IMR-90 (cell line): ENCODE measurements around the gene ATP1B1. TPM values are rescaled to one million over a fixed set of nuclear protein-coding genes. Genes with fewer than 3 reads are reported as not detected.

Experiments
- ATAC-seq: fragments of 200-7000 bp; cut with Tn5 transposase; 2 replicates; pipeline ENCODE4 v1.9.1; 2020; ENCODE audit warnings: low read depth, mild to moderate bottlenecking, moderate library complexity
- BruUV-seq: library from RNA; stranded (reverse); fragments of 400-500 nt; replicated peaks from 2 replicates; lab custom pipeline; 2021; lab: Mats Ljungman, UMichigan
- CTCF ChIA-PET: fragments of 300-600 bp; formaldehyde crosslinking; extraction: SDS; loops from one replicate; lab custom pipeline; 2021; ENCODE audit warnings: antibody characterized with exemption; lab: Yijun Ruan, JAX
- POLR2A ChIA-PET: fragments of 300-600 bp; sonication (Branson Sonifier 250); formaldehyde crosslinking; loops from one replicate; lab custom pipeline; 2022; ENCODE audit warnings: antibody characterized with exemption; ENCODE audit not compliant: unreplicated experiment; lab: Charles Lee
- DNase-seq: peaks from one replicate; pipeline ENCODE4 v3.0.0; 2013
- H2AFZ ChIP-seq: replicated peaks from 2 replicates; pipeline ENCODE3; 2013; ENCODE audit warnings: low read length, mild to moderate bottlenecking; ENCODE audit not compliant: poor library complexity
- H2AK5ac ChIP-seq: 2 replicates; pipeline ENCODE4 v1.6.1; 2013; ENCODE audit warnings: low read depth, low read length, inconsistent platforms
- H2AK9ac ChIP-seq: replicated peaks from 2 replicates; pipeline ENCODE3; 2013; ENCODE audit warnings: mild to moderate bottlenecking, low read depth, low read length, moderate library complexity; ENCODE audit not compliant: poor library complexity
- H2BK120ac ChIP-seq: 2 replicates; pipeline ENCODE4 v1.6.1; 2013; ENCODE audit warnings: low read depth, low read length, inconsistent platforms
- H2BK15ac ChIP-seq: 3 replicates; pipeline ENCODE4 v1.6.1; 2013; ENCODE audit warnings: low read depth, low read length, inconsistent platforms
- H2BK20ac ChIP-seq: 2 replicates; pipeline ENCODE4 v1.6.1; 2013; ENCODE audit warnings: low read depth, mild to moderate bottlenecking, inconsistent platforms, low read length, moderate library complexity
- H2BK5ac ChIP-seq: 2 replicates; pipeline ENCODE4 v1.6.1; 2013; ENCODE audit warnings: mild to moderate bottlenecking, low read depth, low read length, inconsistent platforms; ENCODE audit not compliant: poor library complexity, severe bottlenecking
- H3K14ac ChIP-seq: replicated peaks from 2 replicates; pipeline ENCODE4 v1.6.1; 2013; ENCODE audit warnings: low read depth, low read length, inconsistent platforms
- H3K18ac ChIP-seq: 2 replicates; pipeline ENCODE4 v1.6.1; 2013; ENCODE audit warnings: low read depth, low read length, control low read depth
- H3K23ac ChIP-seq: 2 replicates; pipeline ENCODE4 v1.6.1; 2013; ENCODE audit warnings: low read depth, low read length, inconsistent platforms
- H3K27ac ChIP-seq: 2 replicates; pipeline ENCODE4 v1.5.1; 2013; ENCODE audit warnings: mild to moderate bottlenecking, control low read depth, low read length; ENCODE audit not compliant: insufficient read depth
- H3K27me3 ChIP-seq: 2 replicates; pipeline ENCODE4 v1.6.1; 2013; ENCODE audit warnings: low read length; ENCODE audit not compliant: control insufficient read depth, insufficient read depth
- H3K36me3 ChIP-seq: 2 replicates; pipeline ENCODE4 v1.6.1; 2013; ENCODE audit warnings: low read length, mixed read lengths; ENCODE audit not compliant: control insufficient read depth, insufficient read depth
- H3K4ac ChIP-seq: 2 replicates; pipeline ENCODE4 v1.6.1; 2013; ENCODE audit warnings: low read depth, low read length, inconsistent platforms
- H3K4me1 ChIP-seq: 2 replicates; pipeline ENCODE4 v1.6.1; 2013; ENCODE audit warnings: low read length, mixed read lengths; ENCODE audit not compliant: control insufficient read depth, insufficient read depth
- H3K4me2 ChIP-seq: 2 replicates; pipeline ENCODE4 v1.6.1; 2013; ENCODE audit warnings: low read depth, mild to moderate bottlenecking, control low read depth, low read length, moderate library complexity
- H3K4me3 ChIP-seq: 2 replicates; pipeline ENCODE4 v1.5.1; 2013; ENCODE audit warnings: low read depth, mild to moderate bottlenecking, control low read depth, low read length, moderate library complexity; ENCODE audit not compliant: insufficient read depth
- H3K56ac ChIP-seq: 2 replicates; pipeline ENCODE4 v1.6.1; 2013; ENCODE audit warnings: low read length, inconsistent platforms; ENCODE audit not compliant: insufficient read depth; ENCODE audit errors: extremely low read depth
- H3K79me1 ChIP-seq, 2 experiments: 2 replicates each; pipeline ENCODE4 v1.6.1; 2013; ENCODE audit warnings: low read length in 2 of 2, inconsistent platforms in 1 of 2, low read depth in 1 of 2
- H3K9ac ChIP-seq: 2 replicates; pipeline ENCODE4 v1.6.1; 2013; ENCODE audit warnings: low read depth, low read length, control low read depth
- H3K9me1 ChIP-seq: 2 replicates; pipeline ENCODE4 v1.6.1; 2013; ENCODE audit warnings: low read length, inconsistent platforms; ENCODE audit not compliant: insufficient read depth
- H3K9me3 ChIP-seq: 2 replicates; pipeline ENCODE4 v1.6.1; 2013; ENCODE audit warnings: low read length; ENCODE audit not compliant: control insufficient read depth, insufficient read depth
- H4K20me1 ChIP-seq: 2 replicates; pipeline ENCODE4 v1.6.1; 2013; ENCODE audit warnings: low read length, inconsistent platforms; ENCODE audit not compliant: insufficient read depth
- H4K5ac ChIP-seq: 2 replicates; pipeline ENCODE4 v1.6.1; 2013; ENCODE audit warnings: mild to moderate bottlenecking, low read depth, low read length, control low read depth
- H4K8ac ChIP-seq, 2 experiments: 2 replicates each; pipeline ENCODE4 v1.6.1; 2013; ENCODE audit warnings: low read depth in 2 of 2, low read length in 2 of 2, control low read depth in 1 of 2, inconsistent platforms in 1 of 2
- H4K91ac ChIP-seq: 2 replicates; pipeline ENCODE4 v1.6.1; 2013; ENCODE audit warnings: low read depth, low read length, inconsistent platforms; ENCODE audit not compliant: insufficient read depth
- BHLHE40 ChIP-seq: fragments of 150-350 bp; IDR thresholded peaks from 2 replicates; pipeline ENCODE4 v1.6.1; 2016; ENCODE audit warnings: mild to moderate bottlenecking, low read depth, low read length
- CEBPB ChIP-seq: IDR thresholded peaks from 2 replicates; pipeline ENCODE4 v1.6.1; 2012; ENCODE audit warnings: low read depth, low read length, improper control_type of control experiment
- POLR2A ChIP-seq: IDR thresholded peaks from 2 replicates; pipeline ENCODE4 v1.6.1; 2012; ENCODE audit warnings: mild to moderate bottlenecking, low read depth, low read length
- RAD21 ChIP-seq: IDR thresholded peaks from 2 replicates; pipeline ENCODE4 v1.6.1; 2012; ENCODE audit warnings: low read length, improper control_type of control experiment
- SMC3 ChIP-seq: fragments of 150-350 bp; IDR thresholded peaks from 2 replicates; pipeline ENCODE4 v1.6.1; 2016; ENCODE audit warnings: low read depth, mild to moderate bottlenecking, antibody characterized with exemption, low read length, moderate library complexity
- WGBS, 2 experiments: methylation state at CpG; one replicate each; pipeline versions ENCODE4 v1.1.5 to v1.1.7; 2013; ENCODE audit warnings: missing lambda C conversion rate in 2 of 2; ENCODE audit not compliant: insufficient read length in 1 of 2; ENCODE audit errors: extremely low coverage in 2 of 2; 5-methylcytosine and 5-hydroxymethylcytosine counted together
- dilution Hi-C: fragments of 300-500 bp; cut with HindIII; formaldehyde crosslinking; loops from one replicate; pipeline ENCODE4 v1.14.3; 2018; ENCODE audit warnings: low sequenced_read_pairs; ENCODE audit not compliant: unreplicated experiment
- in situ Hi-C: fragments of 300-500 bp; cut with MboI; formaldehyde crosslinking; loops from 3 replicates; pipeline ENCODE4 v1.14.3; 2019; ENCODE audit warnings: low sequenced_read_pairs, inconsistent platforms, mixed read lengths
- intact Hi-C: fragments of 100-400 bp; cut with micrococcal nuclease; formaldehyde crosslinking; loops from 2 replicates; pipeline ENCODE4 v1.10.0; 2022
- polyA plus RNA-seq, 3 experiments: library from polyadenylated mRNA; depleted of rRNA; stranded (reverse); fragments of >200 nt; gene quantifications; 2 replicates each; pipeline ENCODE4 v1.2.3, GENCODE V29; 2012; ENCODE audit warnings: low replicate concordance in 1 of 3
- total RNA-seq: library from RNA; depleted of rRNA; stranded (reverse); fragments of >200 nt; gene quantifications from 2 replicates; pipeline ENCODE4 v1.2.3, GENCODE V29; 2012
- TF ChIP-seq, protein P1 (sequence below): fragments of 150-350 bp; IDR thresholded peaks from 2 replicates; pipeline ENCODE4 v1.6.1; 2016; ENCODE audit warnings: low read depth, mild to moderate bottlenecking, low read length, moderate library complexity, borderline replicate concordance
- TF ChIP-seq, protein P2 (sequence below): conservative IDR thresholded peaks from 2 replicates; pipeline ENCODE4 v1.5.1; 2012; ENCODE audit warnings: mild to moderate bottlenecking, low read depth, low read length, improper control_type of control experiment

The ATP1B1 gene
- total and polyA plus RNA-seq, 2 of the 4 experiments (the other 2 are of a cell fraction): 14.5 to 22.1 TPM

DNA sequence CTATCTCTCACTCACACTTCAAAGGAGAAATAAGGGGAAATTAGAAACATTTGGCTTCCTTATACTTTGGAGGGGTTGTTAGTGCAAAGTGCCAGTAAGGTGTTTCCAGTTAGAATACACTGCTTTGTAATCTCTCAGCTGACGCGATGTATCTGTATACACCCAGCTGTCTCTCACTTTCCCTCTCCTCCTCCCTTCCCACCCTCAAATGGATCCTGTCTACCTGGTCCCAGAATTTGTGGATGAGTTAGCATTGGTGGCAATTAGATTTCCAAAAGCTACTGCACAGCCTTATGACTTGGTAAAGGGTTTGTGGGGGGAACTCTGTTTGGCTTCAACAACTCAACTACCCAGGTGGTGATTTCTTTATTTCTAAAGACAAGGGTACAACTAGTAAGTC lies 10.5 kb downstream of the ATP1B1 start:
- no peak overlapping the region for H3K27ac ChIP-seq
- H3K56ac ChIP-seq: no peak overlapping the region
- no peak overlapping the region; the same call in 2 of the 3 replicates for H2BK15ac ChIP-seq
- intact Hi-C loops: no loop called here
- H3K18ac ChIP-seq: no peak overlapping the region
- BruUV-seq: no TSS peak
- no peak overlapping the region; the same call in 1 of the 2 replicates for H4K91ac ChIP-seq
- POLR2A ChIA-PET: no interaction called here
- H2BK120ac ChIP-seq: peak overlapping the region; percentile 53; the same call in 1 of the 2 replicates
- peak overlapping the region; percentile 64; the same call in 1 of the 2 replicates for H3K4ac ChIP-seq
- H2BK20ac ChIP-seq: peak overlapping the region; percentile 48; the same call in 1 of the 2 replicates
- H2BK5ac ChIP-seq: peak overlapping the region; percentile 24
- H3K4me1 ChIP-seq: peaks cover 36% of the 10 kb centered on the region
- no peak overlapping the region for H3K9ac ChIP-seq
- peaks cover 4% of the 10 kb centered on the region; the same call in 1 of the 2 replicates for H3K36me3 ChIP-seq
- no peak overlapping the region for H3K4me2 ChIP-seq
- no peaks in the 10 kb centered on the region for H4K20me1 ChIP-seq
- peak overlapping the region; percentile 30; the same call in 1 of the 2 replicates for H3K14ac ChIP-seq
- ATAC-seq: no peak
- H2AFZ ChIP-seq: no peak overlapping the region
- no peak overlapping the region for H4K8ac ChIP-seq
- peak overlapping the region; percentile 75 for H2AK5ac ChIP-seq
- no peaks in the 10 kb centered on the region for H3K9me3 ChIP-seq
- dilution Hi-C loops: no loop called here
- CTCF ChIA-PET: interaction anchor here (0.7 kb wide), 1 partner anchor 239 kb away, joined by 3 read pairs; no protein-coding TSS in a partner anchor
- in situ Hi-C loops: loop anchor here (5.0 to 25.0 kb wide), 4 partner anchors 250 to 1595 kb away; partner anchors contain the start of genes BLZF1, GPR161, NME7 and SLC19A2
- no peak for DNase-seq
- H4K5ac ChIP-seq: peak overlapping the region; percentile 41; the same call in 1 of the 2 replicates
- no peak overlapping the region for H3K4me3 ChIP-seq
- H3K23ac ChIP-seq: 0 out of 2 replicates have a peak overlapping the region, but pooled peaks have one; percentile 44
- H3K27me3 ChIP-seq: no peaks in the 10 kb centered on the region
- H3K79me1 ChIP-seq: peaks cover 18 to 62% of the 10 kb centered on the region in 2 experiments
- TF ChIP-seq POLR2A (no peak), BHLHE40 (no peak), SMC3 (no peak), RAD21 (no peak), CEBPB (no peak)
- TF ChIP-seq, protein P1, sequence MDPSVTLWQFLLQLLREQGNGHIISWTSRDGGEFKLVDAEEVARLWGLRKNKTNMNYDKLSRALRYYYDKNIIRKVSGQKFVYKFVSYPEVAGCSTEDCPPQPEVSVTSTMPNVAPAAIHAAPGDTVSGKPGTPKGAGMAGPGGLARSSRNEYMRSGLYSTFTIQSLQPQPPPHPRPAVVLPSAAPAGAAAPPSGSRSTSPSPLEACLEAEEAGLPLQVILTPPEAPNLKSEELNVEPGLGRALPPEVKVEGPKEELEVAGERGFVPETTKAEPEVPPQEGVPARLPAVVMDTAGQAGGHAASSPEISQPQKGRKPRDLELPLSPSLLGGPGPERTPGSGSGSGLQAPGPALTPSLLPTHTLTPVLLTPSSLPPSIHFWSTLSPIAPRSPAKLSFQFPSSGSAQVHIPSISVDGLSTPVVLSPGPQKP: no peak
- TF ChIP-seq, protein P2, sequence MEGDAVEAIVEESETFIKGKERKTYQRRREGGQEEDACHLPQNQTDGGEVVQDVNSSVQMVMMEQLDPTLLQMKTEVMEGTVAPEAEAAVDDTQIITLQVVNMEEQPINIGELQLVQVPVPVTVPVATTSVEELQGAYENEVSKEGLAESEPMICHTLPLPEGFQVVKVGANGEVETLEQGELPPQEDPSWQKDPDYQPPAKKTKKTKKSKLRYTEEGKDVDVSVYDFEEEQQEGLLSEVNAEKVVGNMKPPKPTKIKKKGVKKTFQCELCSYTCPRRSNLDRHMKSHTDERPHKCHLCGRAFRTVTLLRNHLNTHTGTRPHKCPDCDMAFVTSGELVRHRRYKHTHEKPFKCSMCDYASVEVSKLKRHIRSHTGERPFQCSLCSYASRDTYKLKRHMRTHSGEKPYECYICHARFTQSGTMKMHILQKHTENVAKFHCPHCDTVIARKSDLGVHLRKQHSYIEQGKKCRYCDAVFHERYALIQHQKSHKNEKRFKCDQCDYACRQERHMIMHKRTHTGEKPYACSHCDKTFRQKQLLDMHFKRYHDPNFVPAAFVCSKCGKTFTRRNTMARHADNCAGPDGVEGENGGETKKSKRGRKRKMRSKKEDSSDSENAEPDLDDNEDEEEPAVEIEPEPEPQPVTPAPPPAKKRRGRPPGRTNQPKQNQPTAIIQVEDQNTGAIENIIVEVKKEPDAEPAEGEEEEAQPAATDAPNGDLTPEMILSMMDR: no peak
- WGBS, 2 experiments: no CpG with 5 or more reads among the region's 2 CpGs
- peaks cover 32% of the 10 kb centered on the region for H3K9me1 ChIP-seq
- no peak overlapping the region for H2AK9ac ChIP-seq
